ENCODE measurements around the gene OTOR.

The OTOR gene, protein sequence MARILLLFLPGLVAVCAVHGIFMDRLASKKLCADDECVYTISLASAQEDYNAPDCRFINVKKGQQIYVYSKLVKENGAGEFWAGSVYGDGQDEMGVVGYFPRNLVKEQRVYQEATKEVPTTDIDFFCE

DNA sequence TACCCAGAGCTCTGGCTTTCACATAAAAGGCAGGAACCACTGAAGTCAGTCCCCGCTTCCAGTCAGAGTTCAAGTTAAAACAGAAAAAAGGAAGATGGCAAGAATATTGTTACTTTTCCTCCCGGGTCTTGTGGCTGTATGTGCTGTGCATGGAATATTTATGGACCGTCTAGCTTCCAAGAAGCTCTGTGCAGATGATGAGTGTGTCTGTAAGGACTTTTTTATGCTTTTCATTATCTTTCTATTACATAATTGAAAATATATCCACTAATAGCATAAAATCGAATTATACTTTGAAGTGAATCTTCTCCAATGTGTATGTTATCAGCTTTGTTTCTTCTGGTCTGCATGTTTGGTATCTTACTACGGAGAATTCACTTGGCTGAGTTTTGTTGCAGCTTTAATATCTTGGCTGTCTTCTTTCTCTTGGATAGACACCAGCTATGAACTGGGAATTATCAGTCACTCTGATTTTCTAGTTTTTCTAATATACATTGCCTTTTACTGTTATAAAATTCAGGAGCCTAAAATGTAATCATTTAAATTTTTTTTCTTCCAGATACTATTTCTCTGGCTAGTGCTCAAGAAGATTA lies at the start of gene OTOR:
Gene OTOR, plus strand, starts transcription at position 51 of the 593 bp plus-strand sequence. Its CDS starts 44 bp downstream, at position 95.
- DNase-seq, result no peak

DNA sequence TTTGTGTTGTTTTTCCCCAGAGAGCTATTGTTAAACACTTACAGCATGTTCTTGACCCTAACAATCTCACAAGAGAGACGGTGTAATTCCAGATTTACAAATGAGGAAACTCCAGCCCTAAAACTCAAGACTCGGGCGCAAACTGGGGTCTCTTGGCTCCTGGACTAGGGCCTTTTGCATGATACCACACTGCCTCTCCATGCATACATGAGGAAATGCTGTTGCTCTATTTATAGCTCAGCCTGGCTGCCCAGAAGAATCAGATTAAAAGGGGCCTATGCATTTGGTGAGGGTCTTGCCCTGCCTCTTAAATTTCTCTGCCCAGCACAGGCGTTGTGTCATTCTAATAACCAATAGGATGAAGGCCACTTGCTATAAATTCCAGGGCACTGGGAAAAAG lies 48.9 kb upstream of the OTOR start:
- no peak for DNase-seq

DNA sequence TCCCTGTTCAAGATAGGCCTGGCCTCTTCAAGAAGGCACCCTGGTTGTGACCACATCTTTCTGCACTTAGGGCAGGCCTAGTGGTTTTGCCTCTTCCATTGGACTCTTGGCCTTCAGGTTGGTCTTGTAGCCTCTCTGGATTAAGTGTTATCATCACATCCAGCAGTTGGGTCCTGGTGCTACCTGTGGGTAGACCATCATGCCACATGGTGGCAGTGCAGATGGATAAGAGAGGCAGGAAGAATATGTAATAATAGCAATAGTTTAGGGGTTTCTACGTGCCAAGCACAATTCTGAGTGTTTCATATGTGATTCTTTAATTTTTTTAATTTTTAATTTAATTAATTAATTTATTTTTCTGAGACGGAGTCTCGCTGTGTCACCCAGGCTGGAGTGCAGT lies 46.9 kb upstream of the OTOR start:
- DNase-seq, result no peak

DNA sequence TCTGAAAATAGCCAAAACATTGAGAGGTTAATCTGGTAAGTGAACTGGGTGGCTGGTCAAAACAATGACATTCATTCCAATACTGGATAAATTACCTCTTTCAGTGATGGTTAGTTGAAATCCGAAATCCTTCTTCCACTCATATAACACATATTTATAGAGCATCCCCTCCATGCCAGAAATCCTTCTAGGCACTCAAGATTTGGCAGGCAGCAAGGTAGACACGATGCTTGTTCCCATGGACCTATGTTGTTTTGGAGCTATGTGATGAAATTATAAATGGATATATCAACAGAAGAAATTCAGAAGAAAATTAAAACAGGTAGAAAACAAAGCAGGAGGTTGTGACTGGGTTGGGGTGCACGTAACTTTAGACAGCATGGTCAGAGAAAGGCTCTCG lies 44.6 kb upstream of the OTOR start:
- no peak for DNase-seq

DNA sequence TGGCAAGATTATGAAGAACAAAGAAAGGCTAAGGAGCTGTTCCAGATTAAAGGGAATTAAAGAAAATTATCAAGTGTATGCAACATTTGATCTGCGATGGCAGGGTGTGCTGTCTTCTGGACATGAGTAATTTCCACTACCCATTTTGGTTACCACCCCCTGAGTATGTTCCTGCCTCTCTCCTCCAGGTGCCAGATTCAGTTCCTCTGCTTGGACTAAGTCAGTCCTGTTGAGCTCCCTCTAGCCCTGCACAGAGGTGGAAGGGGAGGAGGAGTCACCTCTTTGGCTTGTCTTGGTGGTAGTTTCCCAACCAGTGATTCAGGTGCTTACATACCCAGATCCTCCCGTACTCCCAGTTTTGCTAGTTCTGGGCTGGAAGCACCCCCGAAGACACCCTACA lies 40.5 kb upstream of the OTOR start:
- DNase-seq, result no peak

DNA sequence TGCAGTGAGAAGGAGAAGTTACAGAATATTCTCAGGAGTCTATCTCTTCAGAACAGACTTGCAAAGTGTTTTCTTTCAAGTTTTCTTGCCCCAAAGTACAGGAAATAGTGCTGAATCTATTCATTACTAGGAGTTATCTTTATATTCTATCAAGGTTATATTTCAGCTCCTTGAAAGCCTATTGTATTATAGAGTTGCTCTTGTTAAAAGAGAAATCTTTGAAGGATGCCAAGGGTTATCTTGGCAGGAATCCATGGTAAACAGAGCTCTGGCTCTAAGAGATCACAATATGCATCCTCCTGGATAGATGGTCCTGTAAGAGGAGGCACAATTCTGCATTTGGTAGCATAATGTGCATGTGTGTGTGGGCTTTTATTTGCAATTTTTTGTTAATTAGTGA lies 39.6 kb upstream of the OTOR start:
- DNase-seq, result peak; percentile 53

DNA sequence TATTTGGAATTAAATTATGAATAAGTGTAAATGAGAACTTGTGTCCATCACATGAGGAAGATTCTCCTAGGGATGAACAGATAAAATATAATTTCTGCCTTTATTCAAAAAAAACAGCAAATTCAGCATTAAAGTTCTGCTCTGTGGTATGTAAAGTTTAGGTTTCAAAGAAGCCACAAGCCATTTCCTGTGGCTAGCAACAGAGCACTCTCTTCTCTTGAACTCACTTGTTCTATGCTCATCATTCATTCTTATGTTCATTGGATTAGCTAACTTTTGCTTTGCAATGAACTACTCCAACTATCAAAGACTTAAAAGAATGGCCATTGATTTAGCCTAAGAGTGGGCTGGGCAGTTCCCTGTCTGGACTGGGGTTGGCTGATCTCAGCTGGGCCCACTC lies 39.1 kb upstream of the OTOR start:
- no peak for DNase-seq

DNA sequence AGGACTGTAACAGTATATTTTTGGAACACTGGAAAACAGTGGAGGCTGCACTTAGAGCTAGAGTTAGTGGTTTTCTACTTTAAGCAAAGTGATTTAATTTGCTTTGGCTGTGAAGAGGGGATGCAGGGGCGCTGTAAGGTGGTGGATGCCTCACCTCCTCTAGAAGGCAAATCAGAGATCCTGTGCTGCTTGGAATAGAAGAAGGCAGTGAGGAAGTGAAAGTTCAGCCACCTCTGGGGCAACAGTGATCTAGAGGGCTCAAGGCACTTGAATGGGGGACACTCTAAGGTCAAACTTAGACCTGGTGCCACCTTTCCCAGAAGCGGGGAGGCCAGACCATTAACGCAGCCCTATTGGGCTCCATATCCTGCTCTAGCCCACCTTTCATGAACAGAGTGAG lies 37.4 kb upstream of the OTOR start:
- no peak for DNase-seq

DNA sequence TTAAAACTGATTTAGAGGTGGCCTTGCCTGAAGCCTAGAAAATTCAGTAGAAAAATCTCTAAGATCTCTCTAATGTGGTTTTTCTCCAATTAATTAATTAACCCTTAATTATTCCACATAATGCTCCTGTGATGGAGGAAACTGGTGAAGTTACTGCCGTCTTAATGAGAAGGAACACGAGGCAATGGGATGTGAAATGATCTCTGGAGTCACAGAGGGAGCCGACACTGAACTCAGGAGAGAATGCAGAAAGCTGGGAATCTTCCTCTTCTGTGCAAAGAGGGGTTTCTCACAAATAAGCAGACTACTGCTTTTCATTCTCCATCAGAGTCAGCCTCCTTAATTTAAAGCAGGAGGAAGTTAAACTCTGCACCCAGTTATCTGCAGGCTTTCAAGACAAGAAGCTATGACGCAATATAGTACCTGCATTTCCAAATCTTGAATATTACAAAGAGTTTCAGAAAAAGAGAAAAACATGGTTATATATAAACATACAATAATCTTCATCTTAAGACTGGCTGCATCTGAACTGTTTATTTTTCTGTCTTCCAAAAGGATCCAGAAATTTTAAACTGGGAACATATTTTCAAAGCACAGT lies 36.4 kb upstream of the OTOR start:
- DNase-seq, result no peak

DNA sequence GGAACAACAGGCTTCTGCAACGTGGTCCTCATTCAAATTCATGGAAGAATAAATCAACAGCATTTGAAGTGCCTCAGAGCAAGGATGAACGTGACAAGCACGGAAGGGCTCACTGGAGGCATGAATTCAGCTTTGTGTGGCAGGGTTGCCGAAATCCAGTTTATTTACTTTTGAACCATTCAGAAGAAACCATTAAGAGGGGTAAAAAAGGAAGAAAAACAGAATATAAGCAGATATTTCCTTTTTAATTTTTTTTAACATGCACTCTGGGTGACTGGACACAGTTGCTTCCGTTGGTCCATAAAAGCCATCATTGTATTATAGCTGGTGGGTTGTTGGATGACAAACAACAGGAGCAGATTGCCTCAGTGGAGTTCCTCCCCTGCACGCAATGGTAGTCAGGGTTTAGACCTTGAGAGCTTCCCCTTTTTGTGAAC lies 35.6 kb upstream of the OTOR start:
- DNase-seq, result no peak

DNA sequence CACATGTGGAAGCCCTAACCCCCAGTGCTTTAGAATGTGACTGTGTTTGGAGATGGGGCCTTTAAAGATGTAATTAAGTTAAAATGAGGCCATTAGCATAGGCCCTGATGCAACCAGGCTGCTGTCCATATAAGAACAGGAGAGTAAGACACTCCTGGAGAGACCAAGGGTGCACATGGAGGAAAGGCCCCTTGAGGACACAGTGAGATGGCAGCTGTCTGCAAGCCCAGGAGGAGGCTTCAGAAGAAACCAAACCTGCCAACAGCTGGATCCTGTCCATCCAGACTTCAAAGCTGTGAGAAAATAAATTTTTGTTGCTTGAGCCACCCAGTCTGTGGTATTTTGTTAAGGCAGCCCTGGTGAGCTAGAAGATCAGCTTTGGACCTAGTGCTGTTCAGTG lies 35.1 kb upstream of the OTOR start:
- DNase-seq, result no peak

DNA sequence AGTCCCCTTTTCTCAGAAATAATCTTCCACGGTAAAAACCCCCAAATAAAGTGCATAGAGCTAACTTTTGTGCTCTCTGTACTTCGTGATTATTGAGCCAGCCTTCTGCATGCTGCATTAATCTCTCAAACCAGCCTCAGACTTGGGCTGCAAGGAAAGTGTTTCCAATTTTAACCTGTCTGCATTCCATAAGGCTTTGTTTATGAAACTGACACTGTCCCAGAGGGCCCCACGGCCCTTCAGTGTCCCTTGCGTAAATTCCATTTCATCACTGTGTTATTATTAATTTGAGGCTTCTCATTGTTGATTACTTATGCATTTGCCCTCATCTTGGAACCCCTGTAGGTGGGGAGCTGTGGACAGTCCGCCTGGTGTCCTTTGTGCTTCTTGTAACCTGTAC lies 33.9 kb upstream of the OTOR start:
- no peak for DNase-seq

DNA sequence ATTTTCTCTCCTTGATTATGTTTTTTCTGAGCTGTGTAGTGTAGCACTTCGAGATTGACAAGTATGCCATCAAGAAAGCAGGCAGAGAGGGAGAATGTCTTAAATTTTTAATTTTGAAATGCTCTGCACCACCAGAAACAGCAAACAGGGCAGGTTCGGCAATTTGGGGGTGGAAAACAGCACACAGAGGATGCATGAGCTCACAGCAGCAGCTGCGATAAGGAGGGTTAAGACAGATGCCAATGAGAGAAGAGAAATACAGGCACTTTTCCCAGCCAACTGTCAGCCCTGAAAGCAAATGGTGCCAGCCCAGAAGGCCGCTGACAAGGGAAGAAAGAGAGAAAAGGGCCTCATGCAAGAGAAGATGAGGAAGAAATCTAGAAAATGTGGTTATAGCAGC lies 33.4 kb upstream of the OTOR start:
- DNase-seq, result no peak

DNA sequence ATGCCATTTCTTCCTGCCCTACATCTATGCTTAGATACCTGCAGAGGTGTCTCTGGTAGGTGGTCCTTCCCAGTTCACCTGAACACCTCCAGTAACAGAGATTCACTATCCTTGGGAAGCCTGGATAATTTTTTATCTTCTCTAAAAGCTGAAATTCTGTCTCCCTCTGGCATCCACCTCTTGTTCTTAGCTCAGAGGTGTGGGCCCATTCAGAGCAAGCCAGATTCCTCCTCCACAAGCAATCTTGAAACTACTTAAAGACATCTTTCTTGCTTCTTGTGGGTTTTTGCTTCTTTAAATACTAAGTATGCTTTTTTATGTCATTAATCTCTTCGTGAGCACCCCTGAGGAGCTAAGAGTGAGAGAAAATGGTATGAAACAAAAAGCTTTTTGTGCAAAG lies 28.7 kb upstream of the OTOR start:
- DNase-seq, result no peak

DNA sequence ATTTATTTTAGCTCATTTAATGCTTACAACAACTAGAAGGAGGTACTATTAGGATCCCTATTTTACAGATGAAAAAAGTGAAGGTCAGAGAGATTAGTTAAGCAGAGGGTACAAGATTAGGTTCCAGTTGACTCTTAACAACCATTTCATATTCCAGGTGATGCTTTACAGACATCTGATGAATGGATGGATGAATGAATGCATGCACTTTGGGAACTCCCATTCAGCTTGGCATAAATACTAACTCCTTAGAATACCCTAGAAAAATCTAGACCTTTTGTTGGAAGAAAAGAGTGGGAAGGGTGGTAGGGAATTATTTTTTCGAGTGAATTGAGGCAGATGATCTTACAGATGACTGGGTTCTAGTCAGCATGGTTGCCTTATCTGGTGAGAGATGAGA lies 19.1 kb upstream of the OTOR start:
- no peak for DNase-seq

DNA sequence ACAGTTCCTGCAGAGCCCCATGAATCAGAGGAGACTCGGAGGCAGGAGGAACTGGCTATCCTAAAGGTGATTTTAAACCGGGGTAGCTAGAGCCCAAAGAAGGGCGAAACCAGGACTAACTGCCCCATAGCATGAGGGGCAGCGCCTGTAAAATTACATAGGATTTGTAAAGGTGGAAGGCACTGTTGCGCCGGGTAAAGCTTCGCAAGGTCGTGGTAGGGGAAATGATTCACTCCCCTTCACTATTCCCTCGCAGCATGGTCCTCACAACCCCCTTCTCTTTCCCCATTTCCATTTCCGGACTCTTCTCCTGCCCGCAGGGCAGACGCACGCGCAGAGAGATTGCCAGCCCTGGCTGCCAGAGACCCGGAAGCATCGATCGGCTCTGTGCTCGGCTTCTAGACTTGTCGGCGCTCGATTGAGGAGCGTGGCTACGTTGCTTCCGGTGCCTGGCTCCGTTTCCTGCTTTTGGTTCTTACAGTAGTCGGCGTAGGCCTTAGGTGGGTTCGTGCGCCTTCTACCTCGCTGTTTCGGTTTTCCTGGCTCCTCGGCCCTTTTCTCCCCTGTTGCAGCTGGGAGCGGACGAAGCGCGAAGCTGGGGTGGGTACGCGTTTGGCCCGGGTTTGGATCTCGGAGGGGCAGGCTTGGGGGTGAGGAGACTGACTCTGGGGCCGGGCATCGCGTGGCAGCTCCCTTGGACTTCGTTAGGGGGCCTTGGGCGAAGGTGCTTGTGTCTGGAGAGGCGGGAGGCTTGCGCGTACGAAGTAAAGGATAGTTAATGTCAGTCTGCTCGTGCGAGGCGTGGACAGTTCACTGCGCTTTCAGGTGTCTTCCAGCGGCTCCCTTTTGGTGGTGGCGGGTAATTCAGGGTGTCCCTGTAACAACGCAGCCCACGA lies 18.3 kb upstream of the OTOR start, which contains the start of gene SNRPB2:
Gene SNRPB2, plus strand, starts transcription at position 462 of the 896 bp plus-strand sequence. CDS start 1,677 bp downstream, outside the sequence.
- peak; percentile 96 for DNase-seq

DNA sequence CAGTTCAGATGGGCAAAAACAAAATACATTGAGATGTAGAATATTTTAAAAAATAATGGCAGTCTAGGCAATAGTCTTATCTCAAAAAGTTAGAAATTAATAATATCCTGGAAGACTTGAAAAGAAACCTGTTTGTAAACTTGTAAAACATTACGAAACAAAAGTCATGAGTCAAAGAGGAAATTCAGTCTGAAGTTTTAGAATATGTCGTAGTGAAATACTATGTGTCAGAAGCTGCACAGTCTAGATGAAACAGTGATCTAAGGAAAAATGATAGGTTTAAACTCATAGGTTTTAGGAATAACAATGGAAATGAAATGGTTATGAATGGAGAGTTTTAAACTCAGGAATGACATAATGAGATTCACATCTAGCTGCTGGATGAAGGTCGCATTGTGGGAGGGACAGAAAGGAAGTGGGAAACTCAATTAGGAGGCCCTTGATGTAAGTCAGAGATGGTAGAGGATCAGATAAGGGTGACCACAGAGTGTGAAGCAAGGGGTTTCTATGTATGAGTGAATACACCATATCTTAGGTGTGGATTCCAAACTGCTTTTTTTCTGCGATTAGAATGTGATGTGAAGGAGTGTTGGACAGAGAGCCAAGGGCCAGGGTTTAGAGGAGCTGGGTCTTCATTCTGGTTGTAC lies 15.5 kb upstream of the OTOR start:
- DNase-seq, result no peak

DNA sequence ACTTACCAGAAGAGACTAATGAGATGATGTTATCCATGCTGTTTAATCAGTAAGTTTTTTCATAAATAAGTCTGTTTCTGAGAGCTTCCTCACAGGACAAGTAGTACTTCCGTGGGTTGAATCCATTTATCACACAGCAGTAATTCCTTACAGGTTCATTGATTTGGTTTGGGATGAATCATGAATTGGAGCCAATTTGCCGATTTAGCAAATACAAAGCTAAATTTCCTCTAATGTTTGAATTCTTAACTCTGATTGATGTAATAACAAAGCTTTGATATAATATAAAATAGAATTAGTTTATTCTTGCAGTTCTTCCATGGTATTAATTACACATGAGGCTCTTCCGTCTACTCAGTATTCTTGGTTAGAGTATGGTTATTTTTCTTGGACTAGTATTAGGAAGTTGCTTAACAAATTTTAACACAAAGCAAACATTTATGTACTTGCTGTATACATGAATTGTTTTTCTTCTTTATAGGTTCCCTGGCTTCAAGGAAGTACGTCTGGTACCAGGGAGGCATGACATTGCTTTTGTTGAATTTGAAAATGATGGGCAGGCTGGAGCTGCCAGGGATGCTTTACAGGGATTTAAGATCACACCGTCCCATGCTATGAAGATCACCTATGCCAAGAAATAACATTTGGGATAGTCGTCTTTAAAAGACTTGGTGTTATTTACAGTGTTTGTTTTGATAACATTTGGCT lies 7.6 kb upstream of the OTOR start:
- DNase-seq, result no peak

DNA sequence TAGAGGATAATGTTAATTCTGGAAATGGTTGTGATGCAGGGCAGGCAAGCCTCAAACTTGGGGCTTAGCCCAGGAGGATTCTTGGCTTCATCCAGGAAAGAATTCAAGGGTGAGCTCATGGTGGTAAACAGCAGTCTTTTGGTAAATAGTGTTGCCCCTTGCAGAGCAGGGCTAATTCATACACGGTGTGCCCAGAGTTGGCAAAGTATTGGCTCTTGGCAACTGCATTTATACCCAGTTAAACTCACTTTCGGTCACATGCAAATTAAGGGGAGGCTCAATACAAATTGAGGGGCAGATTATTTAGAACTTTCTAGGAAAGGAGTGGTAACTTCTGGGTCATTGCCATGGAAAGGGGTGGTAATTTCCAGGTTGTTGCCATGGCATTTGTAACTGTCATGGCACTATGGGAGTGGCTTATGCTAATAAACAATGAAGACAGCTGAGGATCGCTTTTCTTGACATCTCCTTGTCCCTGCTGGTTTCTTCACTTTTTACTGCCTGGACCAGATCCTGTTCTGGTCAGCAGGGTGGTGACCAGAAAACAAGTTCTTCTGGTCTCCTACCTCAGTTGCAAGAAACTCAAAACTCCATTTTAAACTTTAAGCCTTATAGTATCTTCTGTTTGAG lies 3.9 kb upstream of the OTOR start:
- no peak for DNase-seq

DNA sequence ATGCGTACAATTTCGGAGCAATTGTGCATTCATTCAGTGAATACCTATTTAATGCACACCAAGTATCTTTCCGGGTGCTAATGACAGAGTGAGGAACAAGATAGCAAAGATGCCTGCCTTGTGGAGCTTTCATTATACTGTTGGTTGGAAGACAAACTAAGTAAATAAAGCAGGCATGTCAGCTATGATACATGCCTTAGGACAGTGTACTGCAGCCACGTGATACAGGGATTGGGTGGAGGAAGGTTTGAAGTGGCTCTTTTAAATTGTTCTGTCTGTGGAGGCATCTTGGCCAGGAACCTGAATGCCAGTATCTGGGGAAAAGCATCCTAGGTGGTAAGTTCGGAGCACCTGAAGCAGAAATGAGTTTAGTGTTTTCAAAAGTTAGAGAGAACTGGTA lies 3.0 kb upstream of the OTOR start:
- DNase-seq, result no peak

DNA sequence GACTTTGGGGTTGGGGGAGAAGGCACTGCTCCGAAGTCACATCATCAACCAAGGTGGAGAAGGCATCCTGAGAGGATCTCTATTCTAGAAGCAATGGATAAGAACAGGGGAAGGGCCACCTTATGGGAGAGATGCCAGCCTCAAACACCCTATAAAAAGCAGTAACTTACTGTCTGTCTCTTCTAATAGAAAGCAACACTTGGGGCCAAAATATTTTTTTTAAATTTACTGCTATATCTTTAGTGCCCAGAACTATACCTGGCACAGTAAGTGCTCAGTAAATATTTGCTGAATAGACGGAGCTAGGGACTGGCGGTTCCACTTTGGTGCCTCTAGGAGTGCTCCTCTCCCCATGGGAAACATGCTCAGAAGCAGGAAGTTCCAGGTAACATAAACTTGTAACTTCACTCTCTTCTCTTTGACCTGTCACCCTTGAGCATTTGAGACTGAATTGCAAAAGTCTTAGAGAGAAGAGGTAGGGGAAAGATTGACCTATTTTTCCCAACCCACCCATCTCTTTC lies 807 bp upstream of the OTOR start:
- peak; percentile 81 for DNase-seq

DNA sequence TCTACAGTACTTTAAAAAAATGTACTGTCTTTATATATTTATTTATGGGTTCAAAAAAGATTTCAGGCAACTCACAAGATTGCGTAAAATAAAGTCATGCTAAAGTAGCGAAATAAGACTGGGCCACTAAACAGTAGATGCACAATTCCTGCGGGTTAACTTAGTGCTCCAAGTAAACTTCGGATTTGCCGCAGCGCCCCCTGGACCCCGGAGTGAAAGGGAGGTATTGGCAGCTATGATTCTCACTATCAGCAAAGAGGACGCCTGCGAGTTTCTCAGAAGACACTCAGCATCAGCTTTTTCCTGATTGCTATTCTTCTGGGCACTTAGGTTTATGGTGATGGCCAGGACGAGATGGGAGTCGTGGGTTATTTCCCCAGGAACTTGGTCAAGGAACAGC lies 1.4 kb downstream of the OTOR start:
- no peak for DNase-seq
